HepG2 (cell line): ENCODE results near the gene SRRM1. TPM values are rescaled to one million over a fixed set of nuclear protein-coding genes. Genes with fewer than 3 reads are reported as not detected.
A peak's percentile ranks its signal among the peaks of the same experiment; 100 is the strongest.

Experiments
- ASH2L ChIP-seq: fragments of 300-600, 200-600 bp; sonication (generic); IDR thresholded peaks from 2 replicates; pipeline ENCODE4 v1.7.0; 2017; ENCODE audit warnings: low read depth, mild to moderate bottlenecking, moderate library complexity, mixed read lengths, low read length; ENCODE audit not compliant: insufficient read length
- TBX2 ChIP-seq: sonication (generic); formaldehyde crosslinking; IDR thresholded peaks from 2 replicates; pipeline ENCODE4 v1.5.0; 2020; ENCODE audit warnings: missing genetic modification reagents, mild to moderate bottlenecking, borderline replicate concordance
- THAP11 ChIP-seq: IDR thresholded peaks from 2 replicates; pipeline ENCODE4 v1.6.1; 2016; ENCODE audit warnings: missing biosample characterization, missing genetic modification reagents
- TOPORS ChIP-seq: sonication (generic); formaldehyde crosslinking; IDR thresholded peaks from 2 replicates; pipeline ENCODE4 v1.8.0; 2023; ENCODE audit warnings: mild to moderate bottlenecking, missing genetic modification reagents
- ZFP1 ChIP-seq: IDR thresholded peaks from 2 replicates; pipeline ENCODE4 v1.6.1; 2016
- ZNF460 ChIP-seq: sonication (generic); formaldehyde crosslinking; IDR thresholded peaks from 2 replicates; pipeline ENCODE4 v1.5.1; 2020; ENCODE audit warnings: missing genetic modification reagents, mild to moderate bottlenecking, borderline replicate concordance
- ZNF616 ChIP-seq: sonication (generic); formaldehyde crosslinking; IDR thresholded peaks from 2 replicates; pipeline ENCODE4 v1.5.0; 2020; ENCODE audit warnings: low read depth, mild to moderate bottlenecking, missing genetic modification reagents
- ZNF652 ChIP-seq: IDR thresholded peaks from 2 replicates; pipeline ENCODE4 v1.6.1; 2016; ENCODE audit warnings: low read depth, borderline replicate concordance
- ZNF660 ChIP-seq: sonication (generic); formaldehyde crosslinking; IDR thresholded peaks from 2 replicates; pipeline ENCODE4 v1.5.1; 2020; ENCODE audit warnings: mild to moderate bottlenecking, low read depth, missing genetic modification reagents, borderline replicate concordance
- ZNF713 ChIP-seq: sonication (generic); formaldehyde crosslinking; IDR thresholded peaks from 2 replicates; pipeline ENCODE4 v1.4.0; 2020; ENCODE audit warnings: mild to moderate bottlenecking, missing genetic modification reagents
- ZNF772 ChIP-seq: sonication (generic); formaldehyde crosslinking; IDR thresholded peaks from 2 replicates; pipeline ENCODE4 v1.5.0; 2020; ENCODE audit warnings: mild to moderate bottlenecking, missing genetic modification reagents
- ZSCAN9 ChIP-seq: IDR thresholded peaks from 2 replicates; pipeline ENCODE4 v1.6.1; 2016; ENCODE audit warnings: borderline replicate concordance
- polyA plus RNA-seq, 8 experiments: library from polyadenylated mRNA; depleted of rRNA in 3 of 8; stranded (reverse) in 7 of 8; unstranded in 1 of 8; fragments of >200 nt; fragmentation: Illumina TruSeq in 4 of 8; extraction: Trizol in 4 of 8; gene quantifications; 2 replicates each; pipeline versions ENCODE4 v1.2.1 to v1.2.3, GENCODE V29; 2011 to 2016; ENCODE audit warnings: low read depth in 4 of 8, missing spikeins in 1 of 8, mixed read lengths in 1 of 8; ENCODE audit not compliant: insufficient read depth in 1 of 8
- total RNA-seq, 5 experiments: library from RNA; depleted of rRNA; stranded (reverse); fragments of >200 nt; fragmentation: Illumina TruSeq; extraction: Trizol; gene quantifications; 2 replicates each; pipeline ENCODE4 v1.2.3, GENCODE V29; 2016; ENCODE audit warnings: low read depth in 1 of 5
- TF ChIP-seq, protein P1 (sequence below): sonication (generic); formaldehyde crosslinking; IDR thresholded peaks from 2 replicates; pipeline ENCODE4 v1.5.1; 2020; ENCODE audit warnings: missing genetic modification reagents, mild to moderate bottlenecking, borderline replicate concordance
- TF ChIP-seq, protein P2 (sequence below): sonication (generic); formaldehyde crosslinking; IDR thresholded peaks from 2 replicates; pipeline ENCODE4 v1.4.0; 2020; ENCODE audit warnings: missing genetic modification reagents, mild to moderate bottlenecking, borderline replicate concordance
- TF ChIP-seq, protein P3 (sequence below): sonication (generic); formaldehyde crosslinking; IDR thresholded peaks from one replicate; pipeline ENCODE4 v1.5.1; 2020; ENCODE audit warnings: mild to moderate bottlenecking, missing genetic modification reagents; ENCODE audit errors: not compliant biosample characterization

Gene SRRM1
- total and polyA plus RNA-seq, 2 of the 13 experiments (the other 11 are each of a cell fraction or from before 2014, with no cell fraction given): 31.6 to 44.5 TPM

DNA sequence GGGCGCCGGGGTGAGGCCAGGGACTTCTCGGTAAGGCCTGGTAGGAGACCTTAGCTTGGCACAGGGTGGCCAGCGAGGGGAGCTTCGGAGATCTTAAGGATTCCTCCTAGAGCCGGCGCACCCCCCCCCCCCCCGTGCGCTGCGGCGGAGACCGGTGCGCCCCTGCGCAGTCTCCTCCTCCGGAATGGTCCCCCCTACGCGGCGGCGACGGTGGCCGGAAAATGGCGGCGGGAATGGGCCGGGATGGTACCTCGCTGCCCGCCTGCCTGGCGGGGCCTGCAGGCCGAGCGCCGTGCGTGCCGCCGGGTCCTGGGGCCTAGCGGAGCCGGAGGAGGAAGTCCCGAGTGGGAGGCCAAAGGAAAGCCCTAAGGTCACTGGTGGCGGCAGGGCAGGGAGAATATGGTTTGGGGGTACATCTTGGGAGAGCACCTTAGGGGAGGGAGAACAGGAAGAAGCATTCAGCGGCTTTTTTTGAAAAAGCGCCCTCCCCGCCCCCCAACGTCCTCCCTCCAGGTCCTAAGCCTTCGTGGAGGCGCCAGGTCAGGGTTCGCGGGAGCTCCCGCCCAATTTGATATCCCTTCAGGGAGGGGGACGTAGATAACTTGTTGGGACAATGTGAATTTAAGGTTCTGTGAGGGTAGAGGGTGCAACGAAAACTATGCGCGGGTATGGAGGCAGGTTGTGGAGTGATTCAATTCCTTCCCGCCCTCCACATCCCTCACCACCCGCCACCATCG, 429 bp downstream of the SRRM1 start (continued):
- TF ChIP-seq ZNF616 (CRISPR knock-in tag): no peak
- no peak for TF ChIP-seq ZNF660 (CRISPR knock-in tag)
- no peak for TF ChIP-seq TOPORS (CRISPR knock-in tag)
- TF ChIP-seq ASH2L: peak; percentile 86
- TF ChIP-seq TBX2 (CRISPR knock-in tag): peak; percentile 61
- TF ChIP-seq, protein P1, sequence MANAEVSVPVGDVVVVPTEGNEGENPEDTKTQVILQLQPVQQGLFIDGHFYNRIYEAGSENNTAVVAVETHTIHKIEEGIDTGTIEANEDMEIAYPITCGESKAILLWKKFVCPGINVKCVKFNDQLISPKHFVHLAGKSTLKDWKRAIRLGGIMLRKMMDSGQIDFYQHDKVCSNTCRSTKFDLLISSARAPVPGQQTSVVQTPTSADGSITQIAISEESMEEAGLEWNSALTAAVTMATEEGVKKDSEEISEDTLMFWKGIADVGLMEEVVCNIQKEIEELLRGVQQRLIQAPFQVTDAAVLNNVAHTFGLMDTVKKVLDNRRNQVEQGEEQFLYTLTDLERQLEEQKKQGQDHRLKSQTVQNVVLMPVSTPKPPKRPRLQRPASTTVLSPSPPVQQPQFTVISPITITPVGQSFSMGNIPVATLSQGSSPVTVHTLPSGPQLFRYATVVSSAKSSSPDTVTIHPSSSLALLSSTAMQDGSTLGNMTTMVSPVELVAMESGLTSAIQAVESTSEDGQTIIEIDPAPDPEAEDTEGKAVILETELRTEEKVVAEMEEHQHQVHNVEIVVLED: peak; percentile 70
- no peak for TF ChIP-seq ZNF652 (CRISPR knock-in tag)
- 0 out of 2 replicates have a peak, but pooled peaks have one; percentile 26 for TF ChIP-seq ZNF772 (CRISPR knock-in tag)
- TF ChIP-seq ZNF460 (CRISPR knock-in tag): no peak
- no peak for TF ChIP-seq ZNF713
- TF ChIP-seq, protein P2, sequence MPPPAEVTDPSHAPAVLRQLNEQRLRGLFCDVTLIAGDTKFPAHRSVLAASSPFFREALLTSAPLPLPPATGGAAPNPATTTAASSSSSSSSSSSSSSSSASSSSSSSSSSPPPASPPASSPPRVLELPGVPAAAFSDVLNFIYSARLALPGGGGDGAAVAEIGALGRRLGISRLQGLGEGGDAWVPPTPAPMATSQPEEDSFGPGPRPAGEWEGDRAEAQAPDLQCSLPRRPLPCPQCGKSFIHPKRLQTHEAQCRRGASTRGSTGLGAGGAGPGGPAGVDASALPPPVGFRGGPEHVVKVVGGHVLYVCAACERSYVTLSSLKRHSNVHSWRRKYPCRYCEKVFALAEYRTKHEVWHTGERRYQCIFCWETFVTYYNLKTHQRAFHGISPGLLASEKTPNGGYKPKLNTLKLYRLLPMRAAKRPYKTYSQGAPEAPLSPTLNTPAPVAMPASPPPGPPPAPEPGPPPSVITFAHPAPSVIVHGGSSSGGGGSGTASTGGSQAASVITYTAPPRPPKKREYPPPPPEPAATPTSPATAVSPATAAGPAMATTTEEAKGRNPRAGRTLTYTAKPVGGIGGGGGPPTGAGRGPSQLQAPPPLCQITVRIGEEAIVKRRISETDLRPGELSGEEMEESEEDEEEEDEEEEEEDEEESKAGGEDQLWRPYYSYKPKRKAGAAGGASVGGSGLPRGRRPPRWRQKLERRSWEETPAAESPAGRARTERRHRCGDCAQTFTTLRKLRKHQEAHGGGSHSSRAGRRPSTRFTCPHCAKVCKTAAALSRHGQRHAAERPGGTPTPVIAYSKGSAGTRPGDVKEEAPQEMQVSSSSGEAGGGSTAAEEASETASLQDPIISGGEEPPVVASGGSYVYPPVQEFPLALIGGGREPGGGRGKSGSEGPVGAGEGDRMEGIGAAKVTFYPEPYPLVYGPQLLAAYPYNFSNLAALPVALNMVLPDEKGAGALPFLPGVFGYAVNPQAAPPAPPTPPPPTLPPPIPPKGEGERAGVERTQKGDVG (CRISPR knock-in tag): peak; percentile 13; the same call in 1 of the 2 replicates
- TF ChIP-seq ZSCAN9 (CRISPR knock-in tag): no peak
- TF ChIP-seq ZFP1 (CRISPR knock-in tag): no peak
- TF ChIP-seq, protein P3, sequence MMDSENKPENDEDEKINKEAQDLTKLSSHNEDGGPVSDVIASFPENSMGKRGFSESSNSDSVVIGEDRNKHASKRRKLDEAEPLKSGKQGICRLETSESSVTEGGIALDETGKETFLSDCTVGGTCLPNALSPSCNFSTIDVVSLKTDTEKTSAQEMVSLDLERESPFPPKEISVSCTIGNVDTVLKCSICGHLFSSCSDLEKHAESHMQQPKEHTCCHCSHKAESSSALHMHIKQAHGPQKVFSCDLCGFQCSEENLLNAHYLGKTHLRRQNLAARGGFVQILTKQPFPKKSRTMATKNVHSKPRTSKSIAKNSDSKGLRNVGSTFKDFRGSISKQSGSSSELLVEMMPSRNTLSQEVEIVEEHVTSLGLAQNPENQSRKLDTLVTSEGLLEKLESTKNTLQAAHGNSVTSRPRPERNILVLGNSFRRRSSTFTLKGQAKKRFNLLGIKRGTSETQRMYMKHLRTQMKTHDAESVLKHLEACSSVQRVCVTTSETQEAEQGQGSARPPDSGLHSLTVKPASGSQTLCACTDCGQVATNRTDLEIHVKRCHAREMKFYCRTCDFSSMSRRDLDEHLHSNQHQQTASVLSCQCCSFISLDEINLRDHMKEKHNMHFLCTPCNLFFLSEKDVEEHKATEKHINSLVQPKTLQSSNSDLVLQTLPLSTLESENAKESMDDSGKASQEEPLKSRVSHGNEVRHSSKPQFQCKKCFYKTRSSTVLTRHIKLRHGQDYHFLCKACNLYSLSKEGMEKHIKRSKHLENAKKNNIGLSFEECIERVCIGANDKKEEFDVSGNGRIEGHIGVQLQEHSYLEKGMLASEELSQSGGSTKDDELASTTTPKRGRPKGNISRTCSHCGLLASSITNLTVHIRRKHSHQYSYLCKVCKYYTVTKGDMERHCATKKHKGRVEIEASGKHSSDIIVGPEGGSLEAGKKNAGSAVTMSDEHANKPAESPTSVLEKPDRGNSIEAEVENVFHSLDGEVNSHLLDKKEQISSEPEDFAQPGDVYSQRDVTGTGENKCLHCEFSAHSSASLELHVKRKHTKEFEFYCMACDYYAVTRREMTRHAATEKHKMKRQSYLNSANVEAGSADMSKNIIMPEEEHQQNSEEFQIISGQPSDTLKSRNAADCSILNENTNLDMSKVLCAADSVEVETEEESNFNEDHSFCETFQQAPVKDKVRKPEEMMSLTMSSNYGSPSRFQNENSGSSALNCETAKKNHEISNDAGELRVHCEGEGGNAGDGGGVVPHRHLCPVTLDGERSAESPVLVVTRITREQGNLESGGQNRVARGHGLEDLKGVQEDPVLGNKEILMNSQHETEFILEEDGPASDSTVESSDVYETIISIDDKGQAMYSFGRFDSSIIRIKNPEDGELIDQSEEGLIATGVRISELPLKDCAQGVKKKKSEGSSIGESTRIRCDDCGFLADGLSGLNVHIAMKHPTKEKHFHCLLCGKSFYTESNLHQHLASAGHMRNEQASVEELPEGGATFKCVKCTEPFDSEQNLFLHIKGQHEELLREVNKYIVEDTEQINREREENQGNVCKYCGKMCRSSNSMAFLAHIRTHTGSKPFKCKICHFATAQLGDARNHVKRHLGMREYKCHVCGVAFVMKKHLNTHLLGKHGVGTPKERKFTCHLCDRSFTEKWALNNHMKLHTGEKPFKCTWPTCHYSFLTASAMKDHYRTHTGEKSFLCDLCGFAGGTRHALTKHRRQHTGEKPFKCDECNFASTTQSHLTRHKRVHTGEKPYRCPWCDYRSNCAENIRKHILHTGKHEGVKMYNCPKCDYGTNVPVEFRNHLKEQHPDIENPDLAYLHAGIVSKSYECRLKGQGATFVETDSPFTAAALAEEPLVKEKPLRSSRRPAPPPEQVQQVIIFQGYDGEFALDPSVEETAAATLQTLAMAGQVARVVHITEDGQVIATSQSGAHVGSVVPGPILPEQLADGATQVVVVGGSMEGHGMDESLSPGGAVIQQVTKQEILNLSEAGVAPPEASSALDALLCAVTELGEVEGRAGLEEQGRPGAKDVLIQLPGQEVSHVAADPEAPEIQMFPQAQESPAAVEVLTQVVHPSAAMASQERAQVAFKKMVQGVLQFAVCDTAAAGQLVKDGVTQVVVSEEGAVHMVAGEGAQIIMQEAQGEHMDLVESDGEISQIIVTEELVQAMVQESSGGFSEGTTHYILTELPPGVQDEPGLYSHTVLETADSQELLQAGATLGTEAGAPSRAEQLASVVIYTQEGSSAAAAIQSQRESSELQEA (CRISPR knock-in tag): peak; percentile 9
- no peak for TF ChIP-seq THAP11 (CRISPR knock-in tag)
